Transverse colon (tissue), 4 donors: ENCODE measurements around the gene FOXC2. TPM values are rescaled to one million over a fixed set of nuclear protein-coding genes. Genes with fewer than 3 reads are reported as not detected.
A peak's percentile ranks its signal among the peaks of the same experiment; 100 is the strongest.

Source experiments
- DNase-seq: peaks from one replicate; pipeline ENCODE4 v3.0.0-alpha.2; 2019
- H3K27ac ChIP-seq, 4 donors: fragments of 200-600 bp; sonication (generic); 2 replicates each; pipeline ENCODE4 v1.5.1; 2016 to 2018; ENCODE audit warnings: inconsistent platforms in 4 of 4
- H3K27me3 ChIP-seq: fragments of 200-600 bp; sonication (generic); 2 replicates; pipeline ENCODE4 v1.5.1; 2017; ENCODE audit warnings: inconsistent platforms
- H3K36me3 ChIP-seq, 4 donors: fragments of 200-600 bp; sonication (generic); 2 replicates each; pipeline ENCODE4 v1.5.1; 2017 to 2019; ENCODE audit warnings: inconsistent platforms in 4 of 4
- H3K4me1 ChIP-seq, 4 donors: fragments of 200-600 bp; sonication (generic); 2 replicates each; pipeline ENCODE4 v1.5.1; 2017 to 2020; ENCODE audit warnings: inconsistent platforms in 4 of 4
- H3K4me3 ChIP-seq, 4 donors: fragments of 200-600 bp; sonication (generic); 1 replicate in 1 of 4; 2 replicates in 3 of 4; pipeline versions ENCODE4 v1.5.1 to v1.6.1; 2017 to 2019; ENCODE audit warnings: inconsistent platforms in 4 of 4
- H3K9me3 ChIP-seq, 2 donors: fragments of 200-600 bp; sonication (generic); 2 replicates each; pipeline ENCODE4 v1.5.1; 2017 to 2019; ENCODE audit warnings: inconsistent platforms in 2 of 2
- EP300 ChIP-seq: sonication (generic); formaldehyde crosslinking; IDR thresholded peaks from one replicate; pipeline ENCODE4 v1.6.1; 2017; ENCODE audit warnings: antibody characterized with exemption, low read depth
- POLR2A ChIP-seq: fragments of 450-650 bp; IDR thresholded peaks from one replicate; pipeline ENCODE4 v1.6.1; 2016; ENCODE audit warnings: antibody characterized with exemption, mild to moderate bottlenecking, moderate library complexity
- POLR2AphosphoS5 ChIP-seq, 3 donors: sonication (generic); formaldehyde crosslinking; IDR thresholded peaks; one replicate each; pipeline ENCODE4 v1.6.1; 2016; ENCODE audit warnings: antibody characterized with exemption in 3 of 3
- WGBS, 2 donors: methylation state at CpG; one replicate each; pipeline ENCODE4 v1.1.5; 2018; ENCODE audit warnings: low coverage in 1 of 2; 5-methylcytosine and 5-hydroxymethylcytosine counted together
- in situ Hi-C, 4 donors: fragments of 200-750 bp; cut with MboI; loops; one replicate each; pipeline versions ENCODE4 v1.15.0 to v1.15.1; 2017; ENCODE audit warnings: low sequenced_read_pairs in 3 of 4, low pct_ligation_motif_present in 1 of 4, low pct_unique_long_range_greater_than_20kb in 1 of 4
- intact Hi-C: fragments of 100-400 bp; cut with DNase I; formaldehyde crosslinking; loops from one replicate; pipeline ENCODE4 v1.15.1; 2023; ENCODE audit warnings: low total_unique reads
- total RNA-seq, 4 donors: library from RNA; depleted of rRNA; stranded (reverse); fragments of >200 nt; gene quantifications; one replicate each; pipeline ENCODE4 v1.1.0, GENCODE V29; 2016
- TF ChIP-seq, protein P1 (sequence below), 5 experiments: fragments of 200-600 bp in 3 of 5; fragments of 450-650 bp in 2 of 5; sonication (generic) in 3 of 5; IDR thresholded peaks; 1 replicate in 2 of 5; 2 replicates in 3 of 5; pipeline ENCODE4 v1.5.1; 2016 to 2017; ENCODE audit warnings: antibody characterized with exemption in 5 of 5, inconsistent platforms in 3 of 5, mild to moderate bottlenecking in 2 of 5, moderate library complexity in 1 of 5

Gene FOXC2
- total RNA-seq, 4 donors from 2014 or later = 0.27 TPM; not detected in 3

DNA sequence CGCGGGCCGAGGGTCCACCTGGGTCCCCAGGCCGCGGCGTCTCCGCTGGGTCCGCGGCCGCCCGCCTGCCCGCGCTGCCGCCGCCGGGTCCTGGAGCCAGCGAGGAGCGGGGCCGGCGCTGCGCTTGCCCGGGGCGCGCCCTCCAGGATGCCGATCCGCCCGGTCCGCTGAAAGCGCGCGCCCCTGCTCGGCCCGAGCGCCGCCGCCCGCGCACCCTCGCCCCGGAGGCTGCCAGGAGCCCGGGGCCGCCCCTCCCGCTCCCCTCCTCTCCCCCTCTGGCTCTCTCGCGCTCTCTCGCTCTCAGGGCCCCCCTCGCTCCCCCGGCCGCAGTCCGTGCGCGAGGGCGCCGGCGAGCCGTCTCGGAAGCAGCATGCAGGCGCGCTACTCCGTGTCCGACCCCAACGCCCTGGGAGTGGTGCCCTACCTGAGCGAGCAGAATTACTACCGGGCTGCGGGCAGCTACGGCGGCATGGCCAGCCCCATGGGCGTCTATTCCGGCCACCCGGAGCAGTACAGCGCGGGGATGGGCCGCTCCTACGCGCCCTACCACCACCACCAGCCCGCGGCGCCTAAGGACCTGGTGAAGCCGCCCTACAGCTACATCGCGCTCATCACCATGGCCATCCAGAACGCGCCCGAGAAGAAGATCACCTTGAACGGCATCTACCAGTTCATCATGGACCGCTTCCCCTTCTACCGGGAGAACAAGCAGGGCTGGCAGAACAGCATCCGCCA lies 504 bp downstream of the FOXC2 start:
- no peak for DNase-seq
- intact Hi-C loops (loop anchor here (5.0 kb wide), 1 partner anchor 505 kb away; no protein-coding TSS in a partner anchor), in situ Hi-C loops (loop anchor here (5.0 to 25.0 kb wide), 6 partner anchors 488 to 720 kb away; no protein-coding TSS in a partner anchor)
- 10% methylated on average over 15 of the region's 88 CpGs; no CpG with 5 or more reads in 1 of the 2 donors for WGBS, 2 donors
- no peaks in the 10 kb centered on the region for H3K9me3 ChIP-seq
- H3K27ac ChIP-seq = peak overlapping the region in 2 of 4 donors; percentile 25
- H3K4me3 ChIP-seq = peak overlapping the region in 3 of 4 donors; percentile 23 to 41 (median 25)
- peaks cover 0 to 22% (median 10%) of the 10 kb centered on the region in 4 donors for H3K4me1 ChIP-seq
- H3K36me3 ChIP-seq = no peaks in the 10 kb centered on the region
- no peak for TF ChIP-seq POLR2AphosphoS5 (IDR thresholded peaks at IDR 0.05)
- no peak for TF ChIP-seq EP300
- TF ChIP-seq POLR2A = no peak
- TF ChIP-seq, protein P1, sequence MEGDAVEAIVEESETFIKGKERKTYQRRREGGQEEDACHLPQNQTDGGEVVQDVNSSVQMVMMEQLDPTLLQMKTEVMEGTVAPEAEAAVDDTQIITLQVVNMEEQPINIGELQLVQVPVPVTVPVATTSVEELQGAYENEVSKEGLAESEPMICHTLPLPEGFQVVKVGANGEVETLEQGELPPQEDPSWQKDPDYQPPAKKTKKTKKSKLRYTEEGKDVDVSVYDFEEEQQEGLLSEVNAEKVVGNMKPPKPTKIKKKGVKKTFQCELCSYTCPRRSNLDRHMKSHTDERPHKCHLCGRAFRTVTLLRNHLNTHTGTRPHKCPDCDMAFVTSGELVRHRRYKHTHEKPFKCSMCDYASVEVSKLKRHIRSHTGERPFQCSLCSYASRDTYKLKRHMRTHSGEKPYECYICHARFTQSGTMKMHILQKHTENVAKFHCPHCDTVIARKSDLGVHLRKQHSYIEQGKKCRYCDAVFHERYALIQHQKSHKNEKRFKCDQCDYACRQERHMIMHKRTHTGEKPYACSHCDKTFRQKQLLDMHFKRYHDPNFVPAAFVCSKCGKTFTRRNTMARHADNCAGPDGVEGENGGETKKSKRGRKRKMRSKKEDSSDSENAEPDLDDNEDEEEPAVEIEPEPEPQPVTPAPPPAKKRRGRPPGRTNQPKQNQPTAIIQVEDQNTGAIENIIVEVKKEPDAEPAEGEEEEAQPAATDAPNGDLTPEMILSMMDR (IDR thresholded peaks at IDR 0.05) = no peak
- H3K27me3 ChIP-seq = peaks cover 91% of the 10 kb centered on the region

DNA sequence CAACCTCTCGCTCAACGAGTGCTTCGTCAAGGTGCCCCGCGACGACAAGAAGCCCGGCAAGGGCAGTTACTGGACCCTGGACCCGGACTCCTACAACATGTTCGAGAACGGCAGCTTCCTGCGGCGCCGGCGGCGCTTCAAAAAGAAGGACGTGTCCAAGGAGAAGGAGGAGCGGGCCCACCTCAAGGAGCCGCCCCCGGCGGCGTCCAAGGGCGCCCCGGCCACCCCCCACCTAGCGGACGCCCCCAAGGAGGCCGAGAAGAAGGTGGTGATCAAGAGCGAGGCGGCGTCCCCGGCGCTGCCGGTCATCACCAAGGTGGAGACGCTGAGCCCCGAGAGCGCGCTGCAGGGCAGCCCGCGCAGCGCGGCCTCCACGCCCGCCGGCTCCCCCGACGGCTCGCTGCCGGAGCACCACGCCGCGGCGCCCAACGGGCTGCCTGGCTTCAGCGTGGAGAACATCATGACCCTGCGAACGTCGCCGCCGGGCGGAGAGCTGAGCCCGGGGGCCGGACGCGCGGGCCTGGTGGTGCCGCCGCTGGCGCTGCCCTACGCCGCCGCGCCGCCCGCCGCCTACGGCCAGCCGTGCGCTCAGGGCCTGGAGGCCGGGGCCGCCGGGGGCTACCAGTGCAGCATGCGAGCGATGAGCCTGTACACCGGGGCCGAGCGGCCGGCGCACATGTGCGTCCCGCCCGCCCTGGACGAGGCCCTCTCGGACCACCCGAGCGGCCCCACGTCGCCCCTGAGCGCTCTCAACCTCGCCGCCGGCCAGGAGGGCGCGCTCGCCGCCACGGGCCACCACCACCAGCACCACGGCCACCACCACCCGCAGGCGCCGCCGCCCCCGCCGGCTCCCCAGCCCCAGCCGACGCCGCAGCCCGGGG lies 1.3 kb downstream of the FOXC2 start:
- WGBS, 2 donors = 11% methylated on average over 59 of the region's 116 CpGs; no CpG with 5 or more reads in 1 of the 2 donors
- Histone ChIP-seq H3K27ac (peak overlapping the region in 1 of 4 donors; percentile 25), H3K36me3 (no peaks in the 10 kb centered on the region), H3K4me3 (peak overlapping the region in 2 of 4 donors; percentile 9 to 41), H3K9me3 (no peaks in the 10 kb centered on the region), H3K4me1 (peaks cover 0 to 22% (median 10%) of the 10 kb centered on the region in 4 donors), H3K27me3 (peaks cover 97% of the 10 kb centered on the region)
- in situ Hi-C loops (loop anchor here (5.0 to 25.0 kb wide), 6 partner anchors 487 to 719 kb away; no protein-coding TSS in a partner anchor), intact Hi-C loops (loop anchor here (5.0 kb wide), 1 partner anchor 504 kb away; no protein-coding TSS in a partner anchor)
- TF ChIP-seq EP300 = no peak
- TF ChIP-seq POLR2AphosphoS5 (IDR thresholded peaks at IDR 0.05) = no peak
- TF ChIP-seq, protein P1 (IDR thresholded peaks at IDR 0.05) = no peak
- no peak for TF ChIP-seq POLR2A
- DNase-seq = no peak

DNA sequence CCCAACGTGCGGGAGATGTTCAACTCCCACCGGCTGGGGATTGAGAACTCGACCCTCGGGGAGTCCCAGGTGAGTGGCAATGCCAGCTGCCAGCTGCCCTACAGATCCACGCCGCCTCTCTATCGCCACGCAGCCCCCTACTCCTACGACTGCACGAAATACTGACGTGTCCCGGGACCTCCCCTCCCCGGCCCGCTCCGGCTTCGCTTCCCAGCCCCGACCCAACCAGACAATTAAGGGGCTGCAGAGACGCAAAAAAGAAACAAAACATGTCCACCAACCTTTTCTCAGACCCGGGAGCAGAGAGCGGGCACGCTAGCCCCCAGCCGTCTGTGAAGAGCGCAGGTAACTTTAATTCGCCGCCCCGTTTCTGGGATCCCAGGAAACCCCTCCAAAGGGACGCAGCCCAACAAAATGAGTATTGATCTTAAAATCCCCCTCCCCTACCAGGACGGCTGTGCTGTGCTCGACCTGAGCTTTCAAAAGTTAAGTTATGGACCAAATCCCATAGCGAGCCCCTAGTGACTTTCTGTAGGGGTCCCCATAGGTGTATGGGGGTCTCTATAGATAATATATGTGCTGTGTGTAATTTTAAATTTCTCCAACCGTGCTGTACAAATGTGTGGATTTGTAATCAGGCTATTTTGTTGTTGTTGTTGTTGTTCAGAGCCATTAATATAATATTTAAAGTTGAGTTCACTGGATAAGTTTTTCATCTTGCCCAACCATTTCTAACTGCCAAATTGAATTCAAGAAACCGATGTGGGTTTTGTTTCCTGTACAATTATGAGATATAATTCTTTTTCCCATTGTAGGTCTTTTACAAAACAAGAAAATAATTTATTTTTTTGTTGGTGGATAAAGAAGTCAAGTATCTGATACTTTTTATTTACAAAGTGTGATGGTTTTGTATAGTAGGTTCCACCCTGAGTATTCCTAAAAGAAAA lies 2.3 kb downstream of the FOXC2 start:
- intact Hi-C loops (loop anchor here (5.0 kb wide), 1 partner anchor 503 kb away; no protein-coding TSS in a partner anchor), in situ Hi-C loops (loop anchor here (5.0 to 25.0 kb wide), 6 partner anchors 486 to 718 kb away; no protein-coding TSS in a partner anchor)
- Histone ChIP-seq H3K4me3 (no peak overlapping the region), H3K9me3 (no peaks in the 10 kb centered on the region), H3K27me3 (peaks cover 100% of the 10 kb centered on the region), H3K36me3 (no peaks in the 10 kb centered on the region), H3K4me1 (peaks cover 0 to 16% (median 9%) of the 10 kb centered on the region in 4 donors), H3K27ac (no peak overlapping the region)
- TF ChIP-seq EP300 = no peak
- no peak for TF ChIP-seq POLR2A
- no peak for TF ChIP-seq POLR2AphosphoS5 (IDR thresholded peaks at IDR 0.05)
- TF ChIP-seq, protein P1 (IDR thresholded peaks at IDR 0.05) = no peak
- 14 to 27% methylated on average over 3 to 33 of the region's 33 CpGs for WGBS, 2 donors
- DNase-seq = no peak
